Measurements from ENCODE around the gene DGKZ.

Gene DGKZ

DNA sequence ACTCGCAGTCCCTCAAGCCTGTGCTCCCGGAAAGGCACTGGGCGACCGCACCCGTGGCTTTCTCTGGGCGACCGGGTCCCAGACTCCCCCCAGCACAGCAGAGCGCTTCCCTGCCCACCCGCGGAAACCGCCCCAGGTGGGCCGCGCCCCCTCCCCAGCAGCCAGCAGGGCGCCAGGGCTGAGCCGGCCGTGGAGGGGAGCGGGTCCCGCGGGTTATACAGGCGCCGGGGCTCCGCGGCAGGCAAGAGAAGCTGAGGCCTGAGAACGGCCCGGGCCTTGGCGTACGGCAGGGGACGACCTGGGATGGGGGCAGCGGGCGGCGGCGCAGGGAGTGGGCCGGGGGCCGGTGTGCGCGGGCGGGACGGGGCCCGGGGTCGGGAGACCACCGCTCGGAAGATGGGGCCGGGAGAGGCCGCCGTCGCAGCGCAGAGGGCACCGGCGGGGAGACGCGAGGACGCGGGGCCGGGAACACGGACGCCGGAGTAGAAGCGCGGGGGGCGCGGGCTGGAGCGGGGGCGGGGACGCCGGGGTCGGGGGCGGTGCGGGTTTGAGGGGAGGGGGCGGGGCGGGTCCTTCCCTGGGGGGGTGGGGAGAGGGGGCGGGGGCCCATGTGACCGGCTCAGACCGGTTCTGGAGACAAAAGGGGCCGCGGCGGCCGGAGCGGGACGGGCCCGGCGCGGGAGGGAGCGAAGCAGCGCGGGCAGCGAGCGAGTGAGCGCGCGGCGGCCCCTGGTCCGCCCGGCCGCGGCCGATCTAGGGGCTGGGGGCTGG is 34.0 kb downstream of the DGKZ start, which contains the start of gene MDK:
Gene MDK, plus strand, starts transcription at position 622 of the 771 bp plus-strand sequence. CDS start 389 bp downstream, outside the sequence.
- DNase-seq = peak in 5 of 56 donors; percentile 18 to 64 (median 29)

DNA sequence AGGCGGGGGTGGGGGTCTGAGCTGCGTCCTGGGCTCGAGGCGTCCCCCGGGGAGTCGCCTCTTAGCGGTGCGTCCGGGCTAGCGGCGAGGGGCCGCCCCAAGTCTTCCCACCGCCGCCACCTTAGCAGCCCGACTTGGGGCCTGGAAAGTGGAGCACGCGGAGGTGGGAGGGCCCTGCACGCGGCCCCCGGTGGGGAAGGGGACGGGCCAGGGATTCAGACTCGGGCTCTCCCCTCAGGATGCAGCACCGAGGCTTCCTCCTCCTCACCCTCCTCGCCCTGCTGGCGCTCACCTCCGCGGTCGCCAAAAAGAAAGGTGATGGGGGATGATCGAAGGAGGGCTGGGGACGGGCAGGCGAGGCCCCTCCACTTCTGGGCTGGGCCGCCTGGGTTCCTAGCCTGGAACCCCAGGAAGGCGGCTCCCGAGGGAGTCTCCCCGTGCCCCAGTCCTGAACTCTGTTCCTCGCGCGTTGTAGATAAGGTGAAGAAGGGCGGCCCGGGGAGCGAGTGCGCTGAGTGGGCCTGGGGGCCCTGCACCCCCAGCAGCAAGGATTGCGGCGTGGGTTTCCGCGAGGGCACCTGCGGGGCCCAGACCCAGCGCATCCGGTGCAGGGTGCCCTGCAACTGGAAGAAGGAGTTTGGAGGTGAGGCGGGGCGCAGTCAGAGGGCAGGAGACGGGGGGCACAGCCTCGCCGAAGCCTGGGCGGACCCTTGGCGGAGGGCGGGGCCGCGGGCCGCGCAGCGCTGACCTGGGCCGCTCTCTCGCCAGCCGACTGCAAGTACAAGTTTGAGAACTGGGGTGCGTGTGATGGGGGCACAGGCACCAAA is 34.8 kb downstream of the DGKZ start:
- no peak for DNase-seq

DNA sequence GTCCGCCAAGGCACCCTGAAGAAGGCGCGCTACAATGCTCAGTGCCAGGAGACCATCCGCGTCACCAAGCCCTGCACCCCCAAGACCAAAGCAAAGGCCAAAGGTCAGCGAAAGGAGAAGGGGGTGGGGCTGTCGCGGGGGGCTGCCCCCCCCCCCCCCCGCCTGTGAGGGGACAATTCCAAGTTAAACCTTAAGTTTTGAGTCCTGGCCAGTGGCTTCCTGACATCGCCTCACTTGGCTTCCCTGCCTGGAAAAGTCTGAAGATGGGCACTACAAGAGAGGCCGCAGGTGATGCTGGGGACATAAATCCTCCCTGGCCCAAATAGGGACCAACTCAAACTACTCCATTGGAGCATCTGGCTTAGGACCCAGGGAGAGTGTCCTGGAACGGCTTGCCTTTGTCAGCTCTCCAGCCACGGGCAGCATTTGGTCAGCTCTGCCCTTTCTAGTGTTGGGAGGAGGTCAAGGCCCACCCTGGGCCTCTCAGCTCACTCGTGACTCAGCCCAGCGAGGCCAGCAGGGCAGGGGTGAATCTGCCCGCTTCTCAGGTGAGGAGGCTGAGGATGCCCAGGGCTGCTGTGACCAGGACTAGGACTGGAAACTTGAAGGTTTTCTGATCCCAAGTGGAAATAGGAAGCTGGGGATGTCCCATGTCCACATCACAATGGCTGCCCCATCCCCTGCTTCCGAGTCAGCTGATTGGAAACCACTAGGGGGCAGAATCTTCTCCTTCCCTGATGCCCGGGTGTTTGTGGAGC is 35.6 kb downstream of the DGKZ start:
- peak in 10 of 56 donors; percentile 11 to 43 (median 20) for DNase-seq

DNA sequence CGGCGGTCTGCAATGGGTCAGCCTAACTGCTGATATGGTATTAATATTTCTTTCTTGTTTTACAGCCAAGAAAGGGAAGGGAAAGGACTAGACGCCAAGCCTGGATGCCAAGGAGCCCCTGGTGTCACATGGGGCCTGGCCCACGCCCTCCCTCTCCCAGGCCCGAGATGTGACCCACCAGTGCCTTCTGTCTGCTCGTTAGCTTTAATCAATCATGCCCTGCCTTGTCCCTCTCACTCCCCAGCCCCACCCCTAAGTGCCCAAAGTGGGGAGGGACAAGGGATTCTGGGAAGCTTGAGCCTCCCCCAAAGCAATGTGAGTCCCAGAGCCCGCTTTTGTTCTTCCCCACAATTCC is 36.1 kb downstream of the DGKZ start:
- peak in 1 of 56 donors; percentile 14 for DNase-seq

DNA sequence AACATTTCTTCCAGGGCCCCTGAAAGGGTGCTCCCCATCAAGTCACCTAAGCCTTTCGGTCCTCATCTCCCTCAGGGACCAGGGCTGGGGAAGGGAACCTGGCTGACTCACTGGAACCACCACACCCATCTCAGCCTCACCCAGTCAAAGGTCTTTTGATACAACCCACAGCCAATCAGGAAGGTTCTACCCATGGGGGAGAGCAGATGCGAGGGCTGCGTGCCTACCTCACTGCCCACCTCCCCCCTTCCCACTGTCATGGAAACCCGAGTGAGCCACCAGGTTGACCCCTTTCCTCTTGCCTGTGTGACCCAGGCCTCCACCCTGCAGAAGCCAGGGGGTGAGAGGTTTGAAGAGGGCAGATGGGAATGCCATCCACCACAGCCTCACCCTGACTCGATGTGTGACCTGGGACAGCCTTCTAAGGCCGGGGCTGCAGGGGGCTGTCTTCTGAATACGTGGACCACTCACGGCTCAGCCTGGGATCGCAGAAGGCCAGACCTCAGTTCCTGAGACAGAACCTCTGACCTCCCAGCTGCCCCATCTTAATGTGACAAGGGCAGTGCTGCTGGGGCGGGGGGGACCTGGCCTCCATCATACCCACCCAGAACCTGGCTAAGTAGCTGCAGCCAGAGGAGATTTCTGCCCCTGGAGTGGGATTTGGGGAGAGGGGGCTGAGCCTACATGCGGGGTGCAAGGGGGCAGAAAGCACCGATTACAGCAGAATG is 36.9 kb downstream of the DGKZ start:
- no peak for DNase-seq

DNA sequence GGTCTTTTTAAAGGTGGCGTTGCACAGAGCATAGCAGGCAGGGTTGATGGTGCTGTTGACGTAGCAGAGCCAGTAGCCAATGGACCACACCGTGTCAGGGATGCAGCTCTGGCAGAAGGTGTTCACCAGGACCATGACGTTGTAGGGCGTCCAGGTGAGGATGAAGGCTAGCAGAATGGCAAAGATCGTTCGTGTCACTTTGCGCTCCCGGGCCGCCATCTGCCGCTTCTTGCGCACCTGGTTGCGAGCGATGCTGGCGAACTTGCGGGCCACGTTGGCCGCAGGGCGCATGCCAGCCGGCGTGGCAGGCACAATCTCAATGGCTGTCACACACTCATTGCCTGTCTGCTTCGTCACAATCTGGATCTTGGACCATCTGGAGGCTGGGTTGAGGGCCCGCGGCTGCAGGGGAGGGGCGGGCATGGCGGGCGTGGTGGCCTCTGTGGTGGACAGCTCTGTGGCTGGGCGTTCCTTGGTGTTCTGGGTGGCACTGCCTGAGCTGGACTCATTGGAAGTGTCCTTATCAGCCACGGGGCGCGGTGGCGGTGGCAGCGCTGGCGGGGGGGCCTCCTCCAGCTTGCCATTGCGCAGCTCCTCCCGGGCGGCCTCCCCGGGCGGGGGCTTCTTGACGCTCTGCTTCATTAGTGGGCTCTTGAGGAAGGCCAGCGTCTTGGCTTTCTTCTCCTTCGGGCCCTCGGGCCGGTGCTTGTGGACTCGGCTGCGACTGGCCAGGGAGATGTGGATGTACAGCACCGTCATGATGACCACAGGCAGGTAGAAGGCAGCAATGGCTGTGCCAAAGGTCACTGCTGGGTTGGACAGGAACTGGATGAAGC is 38.1 kb downstream of the DGKZ start:
- no peak for DNase-seq

DNA sequence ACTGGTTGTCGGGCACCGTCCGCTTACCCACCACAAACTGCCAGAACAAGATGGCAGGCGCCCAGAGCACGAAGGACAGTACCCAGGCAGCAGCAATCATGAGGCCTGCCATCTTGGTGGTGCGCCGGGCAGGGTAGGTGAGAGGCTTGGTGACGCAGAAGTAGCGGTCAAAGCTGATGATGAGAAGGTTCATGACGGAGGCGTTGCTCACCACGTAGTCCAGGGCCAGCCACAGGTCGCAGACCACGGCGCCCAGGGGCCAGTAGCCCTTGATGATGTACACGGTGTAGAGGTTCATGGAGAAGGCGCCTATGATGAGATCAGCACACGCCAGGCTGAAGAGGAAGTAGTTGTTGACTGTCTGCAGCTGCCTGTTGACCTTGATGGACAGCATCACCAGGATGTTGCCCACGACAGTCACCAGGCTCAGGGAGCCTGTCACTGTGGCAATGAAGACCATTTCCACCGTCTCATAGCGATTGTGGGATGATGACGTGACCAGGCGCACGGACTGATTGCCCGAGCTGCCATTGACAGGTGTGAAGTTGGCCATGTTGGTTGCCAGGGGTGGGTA is 38.8 kb downstream of the DGKZ start:
- no peak for DNase-seq

DNA sequence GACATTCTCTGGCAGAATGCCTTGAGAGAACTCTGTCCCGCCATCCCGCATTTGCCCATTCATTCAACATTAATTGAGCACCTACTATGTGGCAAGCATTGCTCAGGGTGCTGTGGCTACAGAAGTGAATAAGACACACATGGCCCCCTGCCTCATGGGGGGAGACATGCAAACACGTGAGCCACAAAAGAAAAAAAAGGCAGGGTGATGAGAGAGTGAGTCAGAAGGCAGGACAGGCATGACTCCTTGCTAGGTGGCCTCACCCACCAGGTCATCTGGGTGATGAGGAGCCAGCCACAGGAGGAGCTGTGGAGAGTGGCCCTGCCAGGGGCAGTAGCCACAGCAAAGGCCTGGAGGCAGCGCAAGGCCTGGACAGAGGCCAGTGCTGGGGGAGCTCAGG is 39.4 kb downstream of the DGKZ start:
- DNase-seq = no peak

DNA sequence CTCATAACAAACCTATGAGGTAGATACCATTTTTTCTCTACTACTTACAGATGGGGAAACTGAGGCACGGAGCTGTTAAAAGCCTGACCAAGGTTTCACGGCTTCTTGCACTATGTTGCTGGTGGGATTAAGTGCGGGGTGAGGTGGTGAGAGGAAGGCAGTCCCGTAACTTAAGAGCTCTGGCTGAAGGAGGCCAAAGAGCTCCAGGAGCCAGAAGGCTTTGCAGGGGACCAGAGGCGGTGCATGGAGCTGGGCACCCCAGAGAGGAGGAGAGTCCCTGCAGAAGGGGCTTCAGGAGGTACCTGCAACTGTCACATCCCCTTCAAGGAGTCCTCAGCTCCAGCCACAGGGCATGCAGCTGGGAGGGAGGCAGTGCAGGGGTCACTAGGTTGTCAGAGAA is 40.2 kb downstream of the DGKZ start:
- no peak for DNase-seq

DNA sequence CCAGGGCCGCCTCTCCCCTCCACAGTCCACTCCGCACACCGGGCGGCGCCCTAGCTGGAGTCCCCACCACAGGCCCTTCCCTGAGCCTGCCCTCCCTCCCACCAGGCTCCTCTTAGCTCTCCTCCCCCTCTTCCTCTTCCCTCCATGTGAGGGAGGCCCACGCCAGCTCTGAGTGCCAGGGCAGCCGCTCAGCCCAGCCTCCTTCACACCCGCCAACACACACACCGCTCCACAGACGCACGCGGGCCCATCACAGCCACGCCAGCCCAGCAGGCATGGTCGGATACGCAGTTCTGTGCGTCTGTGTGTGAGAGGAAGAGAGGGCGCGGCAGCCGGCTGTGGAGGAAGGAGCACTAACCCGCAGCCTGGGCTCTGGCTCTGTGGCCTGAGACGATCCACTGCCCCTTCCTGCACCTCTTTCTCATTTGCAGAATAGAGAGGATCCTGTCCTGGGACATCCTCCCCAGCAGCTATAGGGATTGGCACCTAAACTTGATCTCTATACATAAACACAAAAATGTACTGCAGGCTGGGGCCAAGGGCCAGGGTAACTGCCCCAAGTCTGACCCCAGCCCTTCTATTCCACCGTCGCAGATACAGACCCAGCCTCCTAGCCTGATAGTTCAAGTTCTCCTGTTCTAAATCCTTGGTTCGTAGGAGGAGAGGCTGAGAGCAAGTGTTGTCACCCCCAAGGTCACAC is 40.8 kb downstream of the DGKZ start:
- no peak for DNase-seq

DNA sequence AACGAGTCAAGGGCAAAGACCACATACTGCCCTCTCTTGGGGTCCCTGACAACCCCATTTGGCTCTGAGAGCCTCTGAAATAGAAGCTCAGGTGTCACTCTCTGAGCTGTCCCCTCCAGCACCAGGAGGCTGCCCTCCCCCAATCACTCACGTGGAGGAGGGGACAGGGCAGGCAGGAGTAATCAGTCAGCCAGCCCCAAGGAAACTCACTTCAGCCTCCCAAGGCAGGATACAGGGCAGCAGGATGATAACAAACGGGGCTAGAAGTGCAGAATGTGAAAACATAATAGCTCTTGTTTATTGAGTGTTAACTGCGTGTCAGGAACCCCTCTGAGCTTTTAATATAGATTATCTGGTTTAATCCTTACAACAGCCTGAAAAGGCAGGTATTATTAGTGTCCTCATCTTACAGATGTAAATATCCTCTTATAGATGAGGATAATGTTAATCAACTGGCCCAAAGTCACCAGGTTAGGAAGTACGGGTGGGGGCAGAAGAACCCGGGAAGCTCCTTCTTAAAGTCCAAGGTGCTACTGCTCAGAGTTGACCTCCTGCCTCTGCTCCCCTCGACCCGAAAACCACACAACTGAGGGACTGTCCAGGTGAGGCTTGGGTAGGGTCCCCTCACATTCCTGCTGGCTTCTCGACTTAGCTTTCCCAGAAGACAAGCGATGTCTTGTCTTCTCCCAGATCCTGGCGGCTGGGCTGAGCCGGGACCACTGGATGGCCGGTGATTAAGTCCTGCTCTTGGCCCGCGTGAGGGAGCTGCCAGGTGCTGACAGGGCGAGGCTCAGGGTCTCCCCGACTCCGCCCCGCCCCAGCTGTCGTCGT is 41.6 kb downstream of the DGKZ start:
- no peak for DNase-seq

DNA sequence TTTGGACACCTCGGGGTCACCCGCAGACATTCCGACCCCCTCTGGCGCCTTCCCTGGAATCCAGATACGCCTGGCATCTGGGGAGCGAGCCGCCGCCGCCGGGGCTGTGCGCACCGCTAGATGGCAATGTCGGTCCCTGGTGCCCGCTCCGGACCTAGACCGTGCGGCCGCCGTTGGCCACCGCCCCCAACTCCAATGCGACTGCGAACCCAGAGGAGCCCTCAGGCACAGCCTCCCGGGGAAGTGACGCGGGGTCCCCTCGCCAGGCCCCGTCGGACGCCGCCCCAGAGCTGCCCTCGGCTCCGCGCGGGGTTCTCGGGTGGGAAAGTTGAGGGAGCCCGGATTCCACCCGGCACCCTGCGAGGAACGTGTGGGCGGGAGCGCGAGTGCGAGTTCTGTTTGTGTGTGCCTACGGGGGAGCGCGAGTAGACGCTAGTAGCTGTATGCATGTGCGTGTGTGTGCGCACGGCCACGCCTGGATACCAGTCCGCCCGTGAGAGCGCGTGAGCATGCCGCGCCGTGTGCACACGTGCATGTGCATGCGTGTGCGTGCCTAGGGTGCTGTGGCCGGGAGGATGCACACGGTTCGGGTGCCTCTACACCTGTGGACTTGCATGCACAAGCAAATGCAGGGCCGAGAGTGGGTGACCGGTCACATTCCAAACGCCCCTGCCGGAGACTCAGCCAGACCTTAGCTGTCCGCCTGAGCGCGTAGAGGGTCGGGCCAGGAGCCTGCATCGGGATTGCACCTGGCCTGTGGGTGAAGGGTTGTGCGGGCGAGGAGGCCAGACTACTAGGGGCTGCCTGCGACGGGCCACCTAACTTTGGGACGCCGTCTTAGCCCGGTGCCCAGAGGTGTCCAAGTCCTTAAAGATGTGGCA is 42.4 kb downstream of the DGKZ start:
- DNase-seq = peak in 45 of 56 donors; percentile 11 to 79 (median 56)

DNA sequence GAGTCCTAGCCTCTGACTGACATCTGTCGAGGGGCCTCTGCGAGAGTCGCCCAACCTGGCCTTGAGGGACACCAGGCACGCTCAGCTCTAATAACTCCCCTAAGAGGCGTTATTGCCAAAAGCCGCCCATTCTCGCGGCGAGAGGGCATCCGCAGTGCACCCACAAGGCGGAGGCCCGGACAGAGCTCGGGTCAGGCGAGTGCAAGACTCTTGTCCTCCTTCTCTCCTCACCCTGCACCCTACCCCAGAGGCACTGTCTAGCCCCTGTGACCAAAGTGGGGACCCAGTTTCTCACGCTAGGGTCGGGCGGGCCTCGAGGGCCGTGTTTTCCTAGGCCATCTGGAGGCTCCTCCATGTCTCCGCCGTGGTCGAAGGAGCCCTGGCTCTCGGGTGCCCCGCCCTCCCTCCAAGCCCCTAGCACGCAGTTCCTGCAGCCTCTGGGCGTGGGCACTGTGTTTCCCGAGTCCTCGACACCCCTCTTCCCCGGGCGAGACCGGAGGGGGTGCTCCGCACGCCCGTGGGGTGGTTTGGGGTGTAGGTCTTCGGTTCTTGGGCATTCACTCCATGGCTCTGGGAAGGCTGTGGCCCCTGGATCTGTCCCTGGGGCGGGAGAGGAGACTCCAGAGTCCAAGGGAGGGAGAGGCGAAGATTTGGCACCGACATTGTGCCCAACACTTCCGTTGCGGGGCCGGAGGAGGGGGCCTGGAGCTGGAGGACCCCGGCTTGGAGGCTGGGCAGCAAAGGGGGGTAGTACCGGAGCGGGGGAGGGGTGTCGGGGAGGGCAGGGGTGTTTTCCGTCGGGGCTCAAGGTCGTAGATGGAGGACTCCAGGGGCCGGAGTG is 43.3 kb downstream of the DGKZ start:
- DNase-seq = no peak

DNA sequence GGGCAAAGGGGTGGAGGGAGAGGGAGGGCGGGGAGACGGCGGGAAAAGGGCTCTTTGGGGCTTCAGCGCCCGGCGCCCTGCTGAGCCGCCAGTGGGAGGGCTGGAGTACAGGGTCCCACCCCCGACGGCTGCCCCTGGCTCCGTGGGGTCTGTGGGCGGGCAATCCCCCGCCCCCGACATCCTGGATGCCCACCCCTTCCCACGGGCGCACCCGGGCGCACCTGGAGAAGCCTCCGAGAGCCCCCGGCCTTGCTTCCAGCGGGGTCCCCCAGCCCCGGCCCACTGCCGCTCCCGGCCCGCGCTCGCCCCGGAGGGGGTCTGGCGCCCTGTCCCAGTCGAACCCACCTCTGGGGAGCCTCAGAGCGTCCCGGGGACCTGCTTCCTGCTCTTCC is 43.9 kb downstream of the DGKZ start:
- no peak for DNase-seq

DNA sequence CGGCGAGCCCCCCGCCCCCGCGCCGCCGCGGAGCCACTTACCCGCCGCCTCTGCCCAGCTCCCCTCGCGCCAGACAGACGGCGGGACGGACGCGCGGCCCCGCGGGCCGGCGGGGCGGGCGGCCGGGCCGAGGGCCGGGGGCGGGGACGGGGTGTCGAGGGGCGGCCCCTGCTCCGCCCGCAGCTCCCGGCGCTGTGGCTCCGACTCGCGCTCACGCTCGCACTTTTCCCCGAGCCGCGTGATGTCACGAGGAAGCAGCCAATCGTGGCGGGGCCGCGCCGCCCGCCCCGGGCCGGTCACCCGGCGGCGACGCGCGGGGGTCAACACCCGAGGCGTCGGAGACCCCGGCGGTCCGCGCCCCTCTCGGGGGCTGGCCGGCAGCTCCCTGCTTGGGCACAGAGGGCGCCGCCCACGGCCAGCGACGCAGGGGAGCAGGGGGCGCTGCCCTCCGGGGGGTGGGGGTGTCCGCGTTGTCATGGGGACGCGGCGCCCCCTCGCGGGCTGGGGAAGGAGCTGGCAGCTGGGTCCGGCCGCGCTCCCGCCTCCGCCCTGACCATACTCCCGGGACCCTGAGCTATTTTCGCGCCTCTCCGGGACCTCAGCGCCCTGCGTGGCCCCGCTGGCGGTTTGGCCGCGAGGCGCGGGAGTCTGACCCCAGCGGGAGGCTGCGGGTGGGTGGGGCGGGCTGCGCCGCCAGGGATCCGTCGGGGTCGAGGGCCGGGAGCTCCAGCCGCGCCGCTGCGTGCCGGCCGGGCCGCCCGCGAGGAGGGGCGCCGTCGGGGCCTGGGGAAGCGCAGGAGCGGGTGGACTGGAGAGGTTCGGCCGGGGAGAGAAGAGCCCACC is 44.5 kb downstream of the DGKZ start, which contains the start of gene CHRM4:
Gene CHRM4, minus strand, starts transcription at position 199 of the 843 bp plus-strand sequence. CDS start 5,219 bp downstream, outside the sequence.
- peak in 25 of 56 donors; percentile 18 to 69 (median 37) for DNase-seq

Data from nucleus accumbens (tissue), 56 donors.